Fibroblast of skin of left quadriceps (primary cell): ENCODE data around the gene TMBIM4.

Experiments
- DNase-seq, 2 experiments: peaks; one replicate each; pipeline ENCODE4 v3.0.0-alpha.2; 2013; ENCODE audit warnings: low read depth in 2 of 2

The TMBIM4 gene

GRCh38 chr12:66140731-66141130 is 29.1 kb downstream of the TMBIM4 start:
- DNase-seq: peak in 1 of 2 experiments; percentile 12

DNA sequence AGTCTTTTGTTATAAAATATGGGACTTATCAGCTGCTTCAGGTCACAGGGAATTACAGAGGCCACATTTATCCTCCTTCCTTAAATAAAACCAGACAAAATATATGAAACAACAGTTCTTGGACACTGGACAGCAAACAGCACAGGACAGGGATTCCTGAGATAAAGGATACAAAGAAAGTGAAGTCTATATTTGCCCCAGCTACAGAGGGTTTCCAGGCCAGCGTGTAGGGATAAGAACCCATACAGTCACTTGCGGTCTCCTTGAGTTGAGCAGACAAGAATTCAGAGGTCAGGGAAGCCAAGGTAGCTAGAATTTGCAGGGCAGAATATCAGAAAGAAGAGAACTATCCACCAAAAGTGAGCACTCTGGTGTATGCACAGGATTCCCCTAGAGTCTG is 30.5 kb downstream of the TMBIM4 start:
- DNase-seq: no peak

DNA sequence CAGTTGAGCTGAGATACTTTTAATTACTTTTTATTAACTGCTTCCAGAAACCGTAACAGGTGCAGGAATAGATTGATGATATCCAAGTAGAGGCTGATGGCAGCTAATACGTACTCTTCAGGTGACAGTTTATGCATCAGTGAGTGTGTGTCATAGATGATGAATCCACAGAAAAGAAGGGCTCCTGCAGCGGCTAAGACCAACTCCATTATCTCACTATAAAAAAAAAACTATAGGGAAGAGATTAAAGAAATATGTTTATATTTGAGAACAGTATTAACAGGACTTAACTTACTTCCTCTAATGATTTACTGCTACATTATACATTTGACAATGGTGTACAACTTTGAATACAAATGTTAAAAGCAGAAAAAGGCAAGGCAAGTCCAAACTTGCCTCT is 31.9 kb downstream of the TMBIM4 start:
- no peak for DNase-seq

DNA sequence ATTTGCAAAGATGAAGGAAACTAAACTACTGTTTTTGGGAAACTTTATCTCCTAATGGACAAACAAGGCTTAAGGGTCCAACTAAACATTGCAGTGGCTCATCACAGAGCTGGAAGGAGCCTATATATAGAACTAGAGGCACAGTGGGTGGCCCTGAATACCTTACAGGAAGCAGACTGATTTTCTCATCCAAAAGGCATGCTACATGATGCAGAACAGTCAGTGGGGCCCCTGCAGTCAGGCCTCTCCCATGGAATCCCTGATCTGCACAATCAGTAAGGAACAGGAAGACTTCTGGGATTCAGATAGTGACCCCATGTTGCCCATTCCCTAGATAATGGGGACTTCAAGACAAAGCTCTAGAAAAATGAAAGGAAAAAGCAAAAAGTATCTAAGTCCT is 37.4 kb downstream of the TMBIM4 start:
- peak; percentile 73 to 75 for DNase-seq

DNA sequence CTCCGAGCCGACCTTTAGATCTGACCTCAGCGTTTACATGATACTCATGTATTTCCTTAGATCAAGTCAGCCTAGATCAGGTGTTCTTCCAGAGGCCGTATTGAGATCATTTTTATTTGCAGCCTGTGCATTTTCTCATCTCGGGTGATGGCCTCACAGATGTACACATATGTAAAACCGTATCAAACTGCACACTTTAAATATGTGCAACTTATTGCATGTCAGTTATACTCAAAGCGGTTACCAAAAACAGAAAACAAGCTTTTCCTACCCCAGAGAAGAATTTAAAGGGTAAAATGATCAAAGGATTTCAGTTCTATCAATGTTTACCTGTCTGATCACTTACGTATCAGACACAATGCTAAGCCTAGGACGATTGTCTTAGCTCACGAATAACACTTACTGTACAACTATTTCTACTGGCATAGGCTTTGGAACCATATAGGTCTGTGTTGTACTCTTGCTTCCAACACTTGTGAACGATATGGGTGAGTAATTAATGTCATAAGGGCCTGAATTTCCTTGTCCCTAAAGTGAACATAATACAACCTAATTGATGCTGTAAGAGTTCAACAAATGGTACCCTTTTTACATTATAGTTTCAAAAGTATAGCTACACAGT is 38.6 kb downstream of the TMBIM4 start:
- DNase-seq: no peak

DNA sequence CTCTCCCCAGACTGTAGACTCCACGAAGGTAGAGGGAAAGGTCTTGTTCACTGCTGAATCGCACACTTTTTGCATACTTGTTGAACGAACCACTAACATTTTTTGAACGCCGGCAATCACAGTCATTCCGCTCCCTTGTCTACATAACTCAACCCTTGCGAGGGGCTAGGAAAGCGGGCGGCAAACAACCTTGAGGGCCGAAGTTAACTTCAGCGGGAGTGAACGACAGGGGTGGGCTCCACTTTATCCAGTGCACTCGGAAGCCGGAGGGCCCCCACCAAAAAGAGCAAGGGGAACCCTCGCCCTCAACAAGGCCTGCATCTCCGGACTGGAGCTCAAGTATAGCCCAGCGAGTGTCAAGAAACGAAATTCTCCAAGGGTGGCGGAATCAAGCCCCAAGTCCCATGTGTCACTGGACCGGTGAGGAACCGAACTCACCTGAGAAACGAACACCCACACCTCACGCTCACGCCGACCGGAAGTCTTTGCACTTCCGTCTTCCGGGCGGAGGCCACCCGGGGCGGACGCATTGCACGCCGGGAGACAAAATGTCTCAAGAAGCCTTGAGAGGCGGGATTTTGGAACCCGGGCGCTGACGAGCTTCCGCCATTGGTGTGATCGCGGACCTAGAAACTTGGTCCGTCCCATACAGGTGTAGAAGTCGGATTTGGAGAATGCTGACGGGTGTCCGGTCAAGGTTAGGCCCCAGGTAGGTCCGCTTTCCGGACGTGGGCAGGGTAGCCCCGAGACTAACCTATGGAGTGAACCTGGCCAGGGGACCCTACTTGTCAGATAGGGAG is 39.3 kb downstream of the TMBIM4 start, which contains the start of gene LLPH:
Gene LLPH (minus strand): TSS at position 484 of the 800 bp plus-strand sequence. CDS start 1,644 bp downstream, outside the sequence.
- DNase-seq: peak; percentile 65 to 69

GRCh38 chr12:66129934-66130266 is 39.9 kb downstream of the TMBIM4 start:
- DNase-seq: no peak

- no peak for DNase-seq
These were observed 42.1 kb downstream of the TMBIM4 start for GRCh38 chr12:66127650-66128049.

- DNase-seq: no peak
These were observed 49.3 kb downstream of the TMBIM4 start for GRCh38 chr12:66120477-66120876.

DNA sequence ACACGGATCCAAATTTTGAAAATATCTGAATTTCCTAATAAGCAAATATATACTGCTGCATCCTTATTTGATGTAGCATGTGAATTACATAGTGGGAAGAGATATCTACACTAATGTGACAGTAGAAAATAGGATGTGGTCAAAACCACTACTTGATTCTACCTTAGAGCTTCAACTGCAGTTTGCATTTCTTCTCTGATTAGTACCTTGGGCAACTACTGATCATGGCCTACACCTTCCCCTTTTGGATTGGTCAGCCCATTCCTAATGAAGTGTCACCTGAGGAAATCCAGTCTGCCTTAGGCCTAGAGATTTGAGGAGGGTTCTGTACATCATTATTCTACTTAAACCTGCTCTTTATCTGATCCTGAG is 49.9 kb downstream of the TMBIM4 start:
- no peak for DNase-seq

GRCh38 chr12:66119229-66119869 is 50.4 kb downstream of the TMBIM4 start:
- DNase-seq: no peak

- no peak for DNase-seq
These were observed 51.4 kb downstream of the TMBIM4 start for GRCh38 chr12:66118240-66118891.

- no peak for DNase-seq
These were observed 52.6 kb downstream of the TMBIM4 start for GRCh38 chr12:66117242-66117641.

DNA sequence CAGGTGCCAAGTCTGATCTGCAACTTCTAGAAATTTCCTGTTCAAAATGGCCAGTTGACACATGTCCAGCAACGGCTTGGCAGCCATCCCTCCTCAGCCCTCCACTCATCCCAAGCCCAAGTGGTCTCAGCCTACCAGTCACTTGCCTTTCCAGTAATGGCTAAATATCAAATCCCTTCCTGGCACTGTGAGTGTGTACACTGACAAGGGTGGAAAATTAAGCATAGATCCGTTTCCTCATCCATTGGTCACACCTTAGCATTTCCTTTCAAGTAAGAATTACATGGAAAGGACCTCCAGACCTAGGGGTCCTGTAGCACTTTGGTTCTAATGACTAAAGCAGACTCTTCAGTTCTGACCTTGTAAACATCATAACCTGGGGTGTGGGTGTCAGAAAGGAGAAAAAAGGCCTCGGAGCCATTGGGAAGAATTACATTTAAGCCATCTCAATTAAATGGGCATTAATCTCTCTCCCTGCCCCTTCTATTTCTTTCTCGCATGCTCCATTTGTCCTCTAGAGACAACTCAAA is 54.7 kb downstream of the TMBIM4 start:
- DNase-seq: no peak

GRCh38 chr12:66113471-66113870 is 56.3 kb downstream of the TMBIM4 start:
- no peak for DNase-seq

GRCh38 chr12:66111605-66112004 is 58.2 kb downstream of the TMBIM4 start:
- DNase-seq: peak; percentile 39

DNA sequence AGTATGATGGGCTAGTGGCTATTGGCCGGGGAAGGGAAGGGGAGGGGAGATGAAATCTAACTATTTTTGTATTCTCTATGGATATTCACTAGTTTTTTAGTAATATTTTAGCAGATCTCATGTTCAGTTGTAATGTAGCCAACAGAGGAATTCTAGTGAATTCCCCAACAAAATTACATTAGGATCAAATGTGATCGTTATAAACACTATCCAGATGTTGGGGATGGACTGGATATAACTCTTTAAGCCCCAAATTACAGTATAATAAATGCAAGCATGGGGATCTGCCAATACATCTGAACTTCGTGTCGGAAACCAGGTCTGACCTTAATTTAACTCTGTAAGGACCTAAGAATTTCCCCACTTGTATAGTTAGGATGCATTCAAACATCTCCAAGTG is 60.7 kb downstream of the TMBIM4 start:
- no peak for DNase-seq

DNA sequence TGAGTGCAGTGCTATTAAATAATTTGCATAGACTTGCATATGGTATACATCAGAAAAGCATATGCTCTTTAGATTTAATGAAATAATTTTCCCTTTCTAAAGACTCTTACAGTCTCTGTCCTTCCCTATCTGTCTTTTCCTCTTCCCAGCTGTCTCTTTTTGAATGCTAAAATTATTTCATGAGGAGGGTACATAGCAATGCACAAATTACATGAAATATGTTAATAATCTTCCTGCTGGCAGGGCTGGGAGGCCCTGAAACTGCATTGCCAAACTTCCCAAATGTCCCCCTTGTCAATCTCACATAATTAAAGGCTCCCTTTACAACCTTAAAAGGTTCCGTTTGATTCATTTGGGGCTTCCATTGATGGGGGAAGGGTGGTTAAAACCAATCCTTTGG is 61.4 kb downstream of the TMBIM4 start:
- no peak for DNase-seq

DNA sequence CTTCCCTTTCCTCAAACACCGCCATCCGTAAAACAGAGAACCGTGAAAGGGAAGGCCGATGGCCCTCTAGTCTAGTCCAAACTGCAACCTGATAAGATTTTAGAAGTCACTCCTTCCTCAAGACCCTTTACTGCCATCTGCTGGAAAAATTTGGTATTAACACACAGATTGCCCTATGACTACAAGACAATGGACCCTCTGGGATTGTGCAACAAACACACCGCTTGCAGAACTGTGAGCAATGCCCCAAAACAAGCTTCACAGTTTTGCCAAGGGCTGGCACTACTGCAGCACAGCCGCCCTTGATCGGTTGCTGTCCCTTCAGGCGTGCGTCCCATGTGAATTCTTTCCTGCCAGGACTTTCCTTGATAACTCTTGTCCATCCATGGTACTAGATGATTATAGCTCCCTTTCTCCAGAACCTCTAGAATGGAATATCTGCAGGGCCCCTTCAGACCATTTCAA is 62.3 kb downstream of the TMBIM4 start:
- peak; percentile 90 to 91 for DNase-seq

DNA sequence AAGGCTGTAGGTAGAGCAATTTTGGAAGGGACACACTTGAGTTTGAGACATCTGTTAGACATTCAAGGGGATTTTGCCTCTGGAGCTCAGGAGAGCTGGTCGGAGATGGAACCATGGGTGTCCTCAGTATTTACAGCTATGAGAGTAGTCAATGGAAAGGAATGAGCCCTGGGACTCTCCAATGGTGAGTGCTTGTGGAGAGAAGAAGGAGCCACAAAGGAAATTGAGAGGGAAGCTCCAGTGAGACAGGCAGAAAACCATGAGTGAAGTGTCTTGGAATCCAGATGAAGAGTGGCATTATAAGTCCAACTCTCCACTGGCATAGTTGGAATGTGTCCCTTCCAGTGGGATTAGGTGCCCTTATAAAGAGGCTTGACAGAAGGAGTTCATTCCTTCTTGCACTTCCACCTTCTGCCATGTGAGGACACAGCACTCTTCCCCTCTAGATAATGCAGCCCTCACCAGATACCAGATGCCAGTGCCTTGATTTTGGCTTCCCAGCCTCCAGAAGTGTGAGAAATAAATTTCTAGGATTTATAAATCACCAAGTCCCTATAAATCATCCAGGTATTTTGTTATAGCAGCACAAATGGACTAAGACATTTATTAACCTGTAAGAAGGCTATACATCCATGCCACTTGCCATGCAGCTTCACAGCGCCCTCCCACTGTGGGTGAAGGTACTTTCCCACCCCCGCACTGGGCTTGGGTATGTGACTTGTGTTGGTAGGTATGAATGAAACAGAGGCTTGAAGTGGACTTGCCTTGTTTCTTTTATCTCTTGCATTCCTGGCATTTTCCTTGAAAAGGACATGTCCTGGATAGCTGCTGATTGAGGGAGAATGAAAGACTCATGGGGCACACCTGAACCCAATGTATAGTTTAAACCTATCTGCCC is 66.5 kb downstream of the TMBIM4 start:
- no peak for DNase-seq
